CD8-positive, alpha-beta memory T cell (primary cell): Measurements from ENCODE around the gene BRK1. TPM values are rescaled to one million over a fixed set of nuclear protein-coding genes. Genes with fewer than 3 reads are reported as not detected.
A peak's percentile ranks its signal among the peaks of the same experiment; 100 is the strongest.
"Not testable (repeated sequence)": the region's sequence is repeated elsewhere in the genome, so short reads cannot be mapped to it uniquely, and the experiment has no call there.

ENCODE experiments used
- CTCF ChIA-PET: fragments of 350-600 bp; sonication (Branson Sonifier 250); formaldehyde crosslinking; loops from one replicate; lab custom pipeline; 2021; ENCODE audit warnings: antibody characterized with exemption; lab: Charles Lee
- POLR2A ChIA-PET: fragments of 350-600 bp; sonication (Branson Sonifier 250); formaldehyde crosslinking; loops from one replicate; lab custom pipeline; 2021; ENCODE audit warnings: antibody characterized with exemption; lab: Charles Lee
- DNase-seq, 5 donors: peaks; one replicate each; pipeline versions ENCODE4 v3.0.0 to v3.0.0-alpha.2; 2020 to 2022; ENCODE audit warnings: mixed read lengths in 1 of 5
- H3K27ac ChIP-seq: one replicate; pipeline ENCODE4 v1.7.0; 2013; ENCODE audit warnings: low read depth, mild to moderate bottlenecking, low read length, moderate library complexity
- H3K27me3 ChIP-seq: 2 replicates; pipeline ENCODE4 v1.7.0; 2013; ENCODE audit warnings: low read length, mild to moderate bottlenecking; ENCODE audit not compliant: insufficient read depth, poor library complexity, severe bottlenecking
- H3K36me3 ChIP-seq: 2 replicates; pipeline ENCODE4 v1.7.0; 2013; ENCODE audit warnings: mild to moderate bottlenecking, low read length, moderate library complexity; ENCODE audit not compliant: insufficient read depth
- H3K4me1 ChIP-seq: 2 replicates; pipeline ENCODE4 v1.7.0; 2013; ENCODE audit warnings: mild to moderate bottlenecking, low read length, moderate library complexity; ENCODE audit not compliant: insufficient read depth
- H3K4me3 ChIP-seq: 2 replicates; pipeline ENCODE4 v1.7.0; 2013; ENCODE audit warnings: mild to moderate bottlenecking, low read length
- H3K9me3 ChIP-seq: 2 replicates; pipeline ENCODE4 v1.7.0; 2013; ENCODE audit warnings: mild to moderate bottlenecking, low read length
- H3K27ac Mint-ChIP-seq, 8 donors: one replicate each; pipeline ENCODE4 v1.8.0; 2020 to 2021; ENCODE audit warnings: mixed read lengths in 8 of 8, mild to moderate bottlenecking in 6 of 8, inconsistent platforms in 3 of 8, moderate library complexity in 3 of 8
- H3K27me3 Mint-ChIP-seq, 2 donors: one replicate each; pipeline ENCODE4 v1.8.0; 2020 to 2021; ENCODE audit warnings: mixed read lengths in 2 of 2, mild to moderate bottlenecking in 1 of 2, moderate library complexity in 1 of 2
- H3K36me3 Mint-ChIP-seq, 3 donors: one replicate each; pipeline ENCODE4 v1.8.0; 2020 to 2021; ENCODE audit warnings: mixed read lengths in 3 of 3, inconsistent platforms in 1 of 3, mild to moderate bottlenecking in 1 of 3
- H3K4me1 Mint-ChIP-seq, 3 donors: one replicate each; pipeline ENCODE4 v1.8.0; 2020 to 2021; ENCODE audit warnings: mixed read lengths in 3 of 3, inconsistent platforms in 1 of 3, mild to moderate bottlenecking in 1 of 3
- H3K4me3 Mint-ChIP-seq, 7 donors: one replicate each; pipeline ENCODE4 v1.8.0; 2020 to 2021; ENCODE audit warnings: mixed read lengths in 7 of 7, mild to moderate bottlenecking in 6 of 7, moderate library complexity in 4 of 7, inconsistent platforms in 2 of 7
- H3K9me3 Mint-ChIP-seq, 5 donors: one replicate each; pipeline ENCODE4 v1.8.0; 2020 to 2022; ENCODE audit warnings: mixed read lengths in 5 of 5, mild to moderate bottlenecking in 3 of 5, moderate library complexity in 2 of 5, inconsistent platforms in 1 of 5
- polyA plus RNA-seq: library from polyadenylated mRNA; unstranded; fragments of 300-500 nt; fragmentation: Illumina TruSeq; gene quantifications from one replicate; pipeline ENCODE4 v1.2.3, GENCODE V29; 2021
- total RNA-seq, 2 experiments: library from RNA; stranded (reverse); gene quantifications; one replicate each; pipeline ENCODE4 v1.2.3, GENCODE V29; 2021

BRK1 gene
- total and polyA plus RNA-seq, 3 experiments from 2014 or later: 105 to 230 (median 106) TPM

- no peak for DNase-seq
These were observed 44.9 kb downstream of the BRK1 start for GRCh38 chr3:10160346-10160745.

GRCh38 chr3:10160925-10161324 is 45.5 kb downstream of the BRK1 start:
- H3K27me3 ChIP-seq: no peaks in the 10 kb centered on the region
- no peaks in the 10 kb centered on the region for H3K9me3 ChIP-seq
- Mint-ChIP-seq H3K4me3 (no peak overlapping the region), H3K27ac (no peak overlapping the region), H3K9me3 (no peaks in the 10 kb centered on the region), H3K4me1 (peaks cover 3 to 9% (median 5%) of the 10 kb centered on the region in 3 donors), H3K27me3 (no peaks in the 10 kb centered on the region), H3K36me3 (no peaks in the 10 kb centered on the region)
- no peak overlapping the region for H3K27ac ChIP-seq
- ChIA-PET CTCF (interaction anchor here (0.8 kb wide), 1 partner anchor 70 kb away, joined by 3 read pairs; no protein-coding TSS in a partner anchor), POLR2A (no interaction called here)
- H3K4me3 ChIP-seq: no peak overlapping the region
- H3K4me1 ChIP-seq: peaks cover 8% of the 10 kb centered on the region
- H3K36me3 ChIP-seq: no peaks in the 10 kb centered on the region
- DNase-seq: no peak

More at GRCh38 chr3:10160346-10160745, 44.9 kb downstream of the BRK1 start:
- peaks cover 0 to 7% (median 3%) of the 10 kb centered on the region in 3 donors for H3K4me1 Mint-ChIP-seq
- no peaks in the 10 kb centered on the region for H3K27me3 Mint-ChIP-seq
- peaks cover 0 to 2% (median 0%) of the 10 kb centered on the region in 3 donors for H3K36me3 Mint-ChIP-seq
- H3K4me3 Mint-ChIP-seq: no peak overlapping the region
- ChIA-PET POLR2A (no interaction called here), CTCF (interaction anchor here (0.8 kb wide), 1 partner anchor 71 kb away, joined by 3 read pairs; no protein-coding TSS in a partner anchor)
- Histone ChIP-seq H3K36me3 (no peaks in the 10 kb centered on the region), H3K27ac (no peak overlapping the region), H3K4me1 (peaks cover 8% of the 10 kb centered on the region), H3K4me3 (no peak overlapping the region), H3K9me3 (no peaks in the 10 kb centered on the region), H3K27me3 (no peaks in the 10 kb centered on the region)
- no peak overlapping the region for H3K27ac Mint-ChIP-seq
- no peaks in the 10 kb centered on the region for H3K9me3 Mint-ChIP-seq

GRCh38 chr3:10162185-10162584 is 46.7 kb downstream of the BRK1 start:
- Histone ChIP-seq H3K27me3 (no peaks in the 10 kb centered on the region), H3K27ac (no peak overlapping the region), H3K36me3 (no peaks in the 10 kb centered on the region), H3K9me3 (no peaks in the 10 kb centered on the region), H3K4me1 (peaks cover 8% of the 10 kb centered on the region), H3K4me3 (no peak overlapping the region)
- no peaks in the 10 kb centered on the region for H3K9me3 Mint-ChIP-seq
- no peak for DNase-seq
- H3K4me1 Mint-ChIP-seq: peaks cover 12 to 19% (median 16%) of the 10 kb centered on the region in 3 donors
- H3K4me3 Mint-ChIP-seq: peak overlapping the region in 2 of 7 donors; percentile 10 to 29
- H3K27me3 Mint-ChIP-seq: no peaks in the 10 kb centered on the region
- ChIA-PET CTCF (interaction anchor here (0.9 kb wide), 1 partner anchor 17 kb away, joined by 3 read pairs; no protein-coding TSS in a partner anchor), POLR2A (no interaction called here)
- H3K27ac Mint-ChIP-seq: peak overlapping the region in 1 of 8 donors; percentile 31
- peaks cover 0 to 2% (median 0%) of the 10 kb centered on the region in 3 donors for H3K36me3 Mint-ChIP-seq

GRCh38 chr3:10164201-10164545 is 48.7 kb downstream of the BRK1 start:
- H3K36me3 ChIP-seq, H3K9me3 ChIP-seq, H3K36me3 Mint-ChIP-seq, H3K4me1 ChIP-seq, H3K27me3 Mint-ChIP-seq, H3K27me3 ChIP-seq, H3K9me3 Mint-ChIP-seq, POLR2A ChIA-PET, H3K27ac ChIP-seq, DNase-seq: not testable (repeated sequence)
- Mint-ChIP-seq H3K4me1 (peaks cover 14 to 24% (median 23%) of the 10 kb centered on the region in 3 donors), H3K27ac (peak overlapping the region in 7 of 8 donors; percentile 32 to 89 (median 52)), H3K4me3 (peak overlapping the region; percentile 81 to 89 (median 84))
- H3K4me3 ChIP-seq: peak overlapping the region; percentile 70
- CTCF ChIA-PET: interaction anchor here (0.6 to 2.7 kb wide), 10 partner anchors 11 to 231 kb away, joined by 3 to 14 read pairs (median 4); partner anchors contain the start of gene CRELD1

- no peaks in the 10 kb centered on the region for H3K36me3 ChIP-seq
- Mint-ChIP-seq H3K27me3 (no peaks in the 10 kb centered on the region), H3K36me3 (peaks cover 8 to 11% (median 9%) of the 10 kb centered on the region in 3 donors), H3K4me1 (peaks cover 14 to 26% (median 23%) of the 10 kb centered on the region in 3 donors), H3K4me3 (peak within 1 kb of the TSS; percentile 81 to 93 (median 89)), H3K9me3 (peaks cover 0 to 7% (median 5%) of the 10 kb centered on the region in 5 donors), H3K27ac (peak within 1 kb of the TSS; percentile 51 to 89 (median 85))
- peak; percentile 51 to 72 (median 58) for DNase-seq
- H3K27me3 ChIP-seq: no peaks in the 10 kb centered on the region
- H3K4me1 ChIP-seq: peaks cover 8% of the 10 kb centered on the region
- ChIA-PET POLR2A (no interaction called here), CTCF (interaction anchor here (0.6 to 2.7 kb wide), 17 partner anchors 9 to 231 kb away, joined by 3 to 14 read pairs (median 4); partner anchors contain the start of genes CRELD1 and TATDN2)
- H3K9me3 ChIP-seq: peaks cover 10% of the 10 kb centered on the region
- peak within 1 kb of the TSS; percentile 70 for H3K4me3 ChIP-seq
- peak within 1 kb of the TSS; percentile 53 for H3K27ac ChIP-seq
These were observed 49.3 kb downstream of the BRK1 start, which contains the start of gene IRAK2 for GRCh38 chr3:10164546-10165393. TSS of gene IRAK2 (plus strand) at chr3:10164919. CDS start at chr3:10164955, 36 bp downstream.

- peaks cover 0 to 7% (median 5%) of the 10 kb centered on the region in 5 donors for H3K9me3 Mint-ChIP-seq
- Histone ChIP-seq H3K27ac (no peak overlapping the region), H3K4me1 (peaks cover 8% of the 10 kb centered on the region), H3K9me3 (peaks cover 10% of the 10 kb centered on the region), H3K4me3 (no peak overlapping the region), H3K27me3 (no peaks in the 10 kb centered on the region), H3K36me3 (no peaks in the 10 kb centered on the region)
- peaks cover 8 to 16% (median 11%) of the 10 kb centered on the region in 3 donors for H3K36me3 Mint-ChIP-seq
- CTCF ChIA-PET: interaction anchor here (0.9 to 2.0 kb wide), 4 partner anchors 13 to 59 kb away, joined by 3 to 4 read pairs (median 3); no protein-coding TSS in a partner anchor
- H3K4me1 Mint-ChIP-seq: peaks cover 15 to 31% (median 26%) of the 10 kb centered on the region in 3 donors
- POLR2A ChIA-PET: no interaction called here
- H3K27ac Mint-ChIP-seq: peak overlapping the region; percentile 44 to 91 (median 76)
- no peak for DNase-seq
- peak overlapping the region; percentile 54 to 93 (median 89) for H3K4me3 Mint-ChIP-seq
- H3K27me3 Mint-ChIP-seq: no peaks in the 10 kb centered on the region
These were observed 50.7 kb downstream of the BRK1 start for GRCh38 chr3:10166213-10166604.

GRCh38 chr3:10169000-10169496 is 53.6 kb downstream of the BRK1 start:
- Histone ChIP-seq H3K27me3 (no peaks in the 10 kb centered on the region), H3K4me3 (no peak overlapping the region), H3K36me3 (no peaks in the 10 kb centered on the region), H3K4me1 (peaks cover 5% of the 10 kb centered on the region), H3K9me3 (peaks cover 10% of the 10 kb centered on the region), H3K27ac (no peak overlapping the region)
- Mint-ChIP-seq H3K4me3 (peak overlapping the region in 1 of 7 donors; percentile 51), H3K9me3 (peaks cover 0 to 7% (median 5%) of the 10 kb centered on the region in 5 donors), H3K27ac (no peak overlapping the region), H3K4me1 (peaks cover 19 to 36% (median 26%) of the 10 kb centered on the region in 3 donors), H3K27me3 (no peaks in the 10 kb centered on the region), H3K36me3 (peaks cover 8 to 16% (median 11%) of the 10 kb centered on the region in 3 donors)
- CTCF ChIA-PET: no interaction called here
- no peak for DNase-seq
- POLR2A ChIA-PET: no interaction called here
